Tongue (tissue), 2 donors: ENCODE data around the gene RPA1. TPM values are rescaled to one million over a fixed set of nuclear protein-coding genes. Genes with fewer than 3 reads are reported as not detected.
"Not testable (repeated sequence)": the region's sequence is repeated elsewhere in the genome, so short reads cannot be mapped to it uniquely, and the experiment has no call there.

Source experiments
- DNase-seq: peaks from one replicate; pipeline ENCODE4 v3.0.0-alpha.2; 2015
- total RNA-seq: library from RNA; depleted of rRNA; stranded (reverse); fragments of >200 nt; gene quantifications from one replicate; pipeline ENCODE4 v1.2.3, GENCODE V29; 2014

RPA1 gene
- total RNA-seq, result 40.5 TPM

DNA sequence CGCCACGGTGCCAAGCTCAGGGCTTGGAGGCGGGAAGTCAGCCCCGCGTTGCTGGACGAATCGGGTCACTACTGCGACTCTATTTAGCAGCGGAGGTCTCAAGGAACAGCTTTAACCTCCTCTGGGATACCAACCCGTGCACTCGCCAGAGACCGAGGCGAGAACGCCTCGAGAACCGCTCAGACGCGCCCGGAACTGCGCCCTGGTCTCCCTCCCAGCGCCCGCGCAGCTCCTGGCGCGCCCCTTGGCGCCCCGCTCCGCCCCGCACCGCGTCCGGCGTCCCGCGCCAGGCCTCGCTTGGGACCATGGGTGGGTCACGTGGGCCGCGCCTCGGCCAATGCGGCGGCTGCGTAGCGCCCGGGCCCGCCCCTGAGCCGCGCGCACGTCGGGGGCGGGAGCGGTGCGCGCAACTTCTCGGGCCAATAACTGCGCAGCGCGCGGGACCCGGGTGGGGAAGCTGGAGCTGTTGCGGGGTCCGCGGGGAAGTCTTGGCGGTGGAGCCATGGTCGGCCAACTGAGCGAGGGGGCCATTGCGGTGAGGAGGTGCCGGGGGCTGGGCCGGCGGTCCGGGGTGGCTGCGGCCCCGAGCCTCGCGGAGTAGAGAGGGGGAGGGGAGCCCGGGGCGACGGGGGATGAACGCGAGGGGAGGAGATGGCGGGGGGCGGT, at the start of gene RPA1, which contains the start of gene SMYD4:
Gene RPA1 (plus strand): TSS at position 414 of the 666 bp plus-strand sequence. CDS start 89 bp downstream, at position 503.
Gene SMYD4 (minus strand): TSS at position 311 of the 666 bp plus-strand sequence. CDS start 1,908 bp downstream, outside the sequence.
- DNase-seq, result peak; percentile 94

DNA sequence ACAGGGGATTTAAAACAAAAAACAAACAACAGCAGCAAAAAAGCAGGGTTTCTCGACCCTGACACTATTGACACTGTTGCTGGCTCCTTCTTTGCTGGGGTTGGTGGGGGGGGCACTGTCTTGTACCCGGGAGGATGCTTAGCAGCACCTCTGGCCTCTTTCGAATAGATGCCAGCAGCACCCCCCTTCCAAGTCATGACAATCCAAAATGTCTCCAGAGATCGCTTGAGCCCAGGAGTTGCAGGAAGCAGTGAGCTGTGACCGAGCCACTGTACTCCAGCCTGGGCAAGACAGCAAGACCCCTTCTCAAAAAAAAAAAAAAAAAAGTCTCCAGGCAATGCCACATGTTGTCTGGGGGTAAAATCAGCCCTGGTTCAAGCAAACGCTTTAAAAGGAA, 47.6 kb upstream of the RPA1 start:
- DNase-seq, result no peak

DNA sequence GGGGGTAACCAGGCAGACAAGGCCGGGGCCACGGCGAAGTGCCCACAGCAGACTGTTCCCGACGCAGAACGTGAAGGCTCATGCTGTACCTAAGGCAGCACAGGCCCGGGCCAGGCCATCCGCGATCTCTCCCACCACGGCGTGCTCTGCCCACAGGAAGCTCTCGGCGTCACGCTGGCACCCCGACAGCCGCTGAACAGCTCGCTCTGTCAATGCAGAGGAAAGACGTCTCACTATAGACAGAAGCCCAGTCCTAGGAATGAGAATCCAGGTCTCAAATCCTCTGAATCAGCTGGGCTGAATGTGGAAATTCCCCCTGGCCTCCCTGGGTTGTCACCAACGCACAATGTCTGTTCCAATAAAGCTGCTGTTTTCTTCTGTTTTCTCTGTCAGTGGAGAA, 46.5 kb upstream of the RPA1 start:
- no peak for DNase-seq

DNA sequence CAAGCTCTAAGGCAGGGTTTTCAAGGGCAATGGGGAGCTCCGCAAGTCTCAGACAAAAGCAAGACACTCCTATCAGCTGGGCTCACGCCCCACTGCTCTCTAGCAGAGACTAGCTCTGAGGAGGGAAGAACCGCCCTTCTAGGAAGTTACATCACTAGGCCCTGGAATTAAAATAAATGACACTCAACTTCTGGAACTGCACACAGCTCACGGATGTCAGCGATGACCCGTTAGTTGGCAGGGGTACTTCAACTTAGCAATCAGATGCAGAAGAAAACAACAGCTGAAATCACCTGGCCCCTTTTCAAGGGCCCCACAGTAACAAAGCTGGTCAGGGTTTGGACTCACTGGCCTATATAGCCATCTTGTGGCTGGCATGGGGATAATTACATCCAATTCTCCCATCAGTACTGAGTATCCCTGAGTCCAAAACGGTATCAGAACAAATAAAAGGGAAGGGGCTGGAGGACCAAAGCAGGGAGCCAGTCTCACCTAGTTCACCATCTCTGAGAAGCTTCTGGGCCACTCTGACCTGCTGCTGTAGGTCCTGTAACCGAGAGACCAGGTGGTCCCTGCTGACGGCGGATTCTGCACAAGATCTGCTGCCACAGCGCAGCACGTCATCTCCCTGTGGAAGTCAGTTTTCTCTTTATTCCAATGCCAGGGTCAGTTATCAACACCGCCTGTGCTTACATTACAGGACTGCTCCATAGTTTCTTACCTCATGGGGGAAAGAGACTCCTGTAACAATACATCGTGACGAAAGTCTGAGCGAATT, 45.8 kb upstream of the RPA1 start:
- DNase-seq, result peak; percentile 95

DNA sequence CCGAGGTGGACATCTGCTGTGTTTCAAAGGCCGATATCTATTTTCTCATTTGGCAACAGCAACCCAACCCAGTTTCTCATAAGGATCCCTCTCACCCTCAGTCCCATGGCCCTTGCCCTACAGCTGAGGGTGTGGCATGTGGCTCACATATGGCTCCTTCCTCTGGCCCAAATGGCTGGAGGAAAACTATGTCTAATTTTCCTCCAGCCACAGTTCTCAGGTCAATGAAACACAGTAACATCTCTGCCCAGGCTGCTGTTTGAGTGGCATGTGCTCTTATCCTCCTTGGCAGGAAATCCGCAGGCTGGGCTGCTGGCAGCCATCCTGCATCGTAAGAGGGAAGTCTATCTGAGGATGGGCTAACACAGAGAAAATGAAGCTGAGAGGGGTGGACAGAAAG, 43.9 kb upstream of the RPA1 start:
- no peak for DNase-seq

DNA sequence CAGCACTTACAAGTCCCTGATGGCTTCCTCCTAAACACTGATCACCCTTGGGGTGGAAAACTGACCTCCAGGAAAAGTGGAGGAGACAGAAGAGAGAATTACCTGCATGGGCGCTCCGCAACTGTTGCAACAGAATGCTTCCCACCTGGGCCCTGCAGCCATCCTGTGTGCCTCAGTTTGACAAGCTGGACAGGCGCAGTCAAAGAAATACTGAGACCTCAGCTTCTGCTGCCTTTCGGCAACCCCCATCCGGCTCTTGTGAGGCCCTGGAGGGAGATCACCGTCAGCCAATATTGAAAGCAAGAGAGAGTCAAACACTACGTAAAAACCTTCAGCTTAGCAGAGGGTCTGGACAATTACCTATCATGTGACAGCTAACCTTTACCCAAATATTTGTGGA, 43.1 kb upstream of the RPA1 start:
- no peak for DNase-seq

DNA sequence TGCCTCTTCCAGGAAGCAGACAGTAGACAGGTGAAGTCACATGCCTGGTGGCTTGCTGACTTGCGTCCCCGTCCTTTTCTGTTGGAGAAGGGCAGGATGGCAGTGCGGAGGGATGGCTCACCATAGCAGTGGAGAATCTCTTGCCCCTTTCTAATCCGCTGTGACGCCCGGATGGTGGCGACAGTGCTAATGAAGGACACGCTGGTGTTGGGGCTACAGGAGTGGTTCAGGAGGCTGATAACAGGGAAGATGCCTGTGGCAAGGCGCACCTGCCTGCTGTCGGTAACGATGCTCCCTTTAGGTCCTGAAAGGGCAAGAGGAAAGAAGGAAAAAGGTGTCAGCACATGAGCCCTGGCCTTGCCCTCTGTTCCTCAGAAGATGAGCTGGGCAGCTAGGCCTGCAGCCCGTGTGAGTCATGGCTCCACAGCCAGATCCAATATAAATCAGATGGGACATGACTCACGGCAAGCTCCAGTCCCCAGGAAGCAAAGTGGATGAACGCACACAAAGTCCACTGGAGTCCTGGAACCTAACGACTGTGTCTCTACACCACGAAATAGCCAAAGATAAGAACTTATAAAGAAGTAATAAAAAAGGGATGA, 42.4 kb upstream of the RPA1 start:
- no peak for DNase-seq

DNA sequence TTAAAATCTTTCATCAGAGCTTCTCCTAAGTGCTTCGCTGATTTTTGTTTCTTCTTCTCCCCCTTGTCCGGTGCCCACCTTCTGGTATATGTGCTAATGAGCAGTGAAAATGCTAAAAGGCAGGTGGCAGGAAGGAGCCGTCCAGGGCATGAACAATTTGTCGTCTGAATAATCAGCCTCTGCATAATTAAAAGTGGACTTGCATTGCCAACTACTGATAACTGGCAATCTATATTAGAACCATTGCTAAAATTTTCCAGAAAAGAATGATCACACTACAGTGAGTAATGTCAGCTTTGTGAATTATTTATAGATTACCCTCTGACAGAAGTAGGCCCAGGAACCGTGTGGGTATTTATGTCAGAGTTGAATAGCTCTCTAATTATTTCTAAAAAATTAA, 39.9 kb upstream of the RPA1 start:
- no peak for DNase-seq

DNA sequence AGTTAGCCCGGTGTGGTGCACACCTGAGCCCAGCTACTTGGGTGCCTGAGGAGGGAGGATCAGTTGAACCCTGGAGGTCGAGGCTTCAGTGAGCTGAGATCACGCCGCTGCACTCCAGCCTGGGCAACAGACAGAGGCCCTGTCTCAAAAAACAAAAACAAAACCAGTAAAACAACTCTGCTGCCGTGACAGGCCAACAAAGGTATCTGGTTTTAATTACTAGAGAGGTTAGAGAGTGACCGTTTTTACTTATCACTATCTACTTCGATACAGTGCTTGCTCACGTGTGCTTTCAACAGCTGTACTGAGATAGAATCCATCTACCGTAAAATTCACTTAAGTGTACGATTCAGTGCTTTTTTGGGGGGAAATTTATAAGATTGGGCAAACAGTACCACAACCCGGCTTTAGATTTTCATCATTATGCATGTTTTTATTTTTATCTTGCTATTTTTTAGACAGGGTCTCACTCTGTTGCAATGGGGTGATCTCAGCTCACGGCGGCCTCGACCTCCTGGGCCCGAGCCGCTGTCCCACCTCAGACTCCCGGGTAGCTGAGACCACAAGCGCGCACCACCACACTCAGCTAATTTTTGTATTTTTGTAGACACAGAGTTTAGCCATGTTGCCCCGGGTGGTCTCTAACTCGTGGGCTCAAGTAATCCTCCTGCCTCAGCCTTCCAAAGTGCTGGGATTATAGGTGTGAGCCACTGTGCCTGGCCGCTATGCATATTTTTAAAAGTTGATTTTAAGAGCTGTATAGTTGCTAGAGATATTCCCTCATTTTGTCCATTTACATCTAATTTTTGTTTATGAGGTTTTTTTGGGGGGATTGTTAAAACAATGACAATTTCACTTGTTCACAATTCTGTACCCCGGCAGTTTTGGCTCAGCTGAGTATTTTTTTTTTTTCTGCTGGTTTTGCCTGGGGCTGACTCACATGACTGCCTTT, 37.0 kb upstream of the RPA1 start:
- DNase-seq, result no peak

DNA sequence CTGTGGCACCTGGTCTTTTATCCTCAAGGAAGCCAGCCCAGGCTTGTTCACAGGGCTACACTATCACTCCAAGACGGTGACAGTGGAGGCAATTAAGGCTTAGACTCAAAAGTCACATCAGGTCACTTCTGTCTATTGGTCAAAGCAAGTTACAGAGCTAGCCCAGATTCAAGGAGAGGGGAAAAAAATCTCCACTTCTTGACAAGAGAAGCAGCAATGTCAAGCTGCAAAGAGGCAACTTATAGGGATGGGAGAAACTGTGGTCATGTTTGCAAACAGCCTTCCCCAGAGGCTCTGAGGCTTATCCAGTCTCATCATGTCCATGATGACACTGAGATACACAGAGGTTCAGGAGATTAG, 36.4 kb upstream of the RPA1 start:
- DNase-seq, result no peak

DNA sequence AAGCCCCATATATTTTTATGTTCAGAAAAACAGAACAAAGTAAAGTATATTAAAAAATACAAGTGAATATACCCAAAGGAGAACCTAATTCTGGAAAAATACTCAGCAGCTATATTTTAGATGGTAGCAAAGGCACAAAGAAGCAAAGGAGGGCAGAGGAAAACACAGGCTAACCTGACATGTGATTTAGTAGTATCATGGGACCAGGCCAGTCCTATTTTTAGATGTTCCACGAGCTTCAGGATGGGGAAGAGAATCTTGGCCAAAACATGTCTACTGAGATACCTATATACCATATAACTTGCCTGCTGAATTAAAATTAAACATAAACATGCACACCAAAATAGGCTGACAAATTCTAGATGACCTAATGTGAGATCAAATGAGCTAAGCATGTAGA, 33.0 kb upstream of the RPA1 start:
- DNase-seq, result peak; percentile 41

DNA sequence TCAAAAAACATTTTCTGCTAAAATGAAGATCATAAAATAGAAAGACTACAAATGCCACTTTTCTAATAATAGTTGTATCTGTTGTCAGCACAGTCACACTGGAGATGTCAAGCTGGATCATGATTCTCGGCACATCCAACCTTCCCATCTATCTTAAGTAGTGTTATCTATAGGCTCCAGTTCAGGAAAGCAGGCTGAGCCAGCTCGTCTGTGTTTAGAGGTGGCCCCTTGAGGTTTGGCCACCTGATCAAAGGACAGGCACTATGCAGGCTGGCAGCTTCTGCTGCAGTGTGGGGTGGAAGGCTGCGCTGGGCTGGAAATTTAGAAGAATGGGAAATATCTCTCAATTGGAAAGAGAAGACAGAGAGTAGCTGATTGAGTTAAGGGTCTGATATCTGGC, 32.5 kb upstream of the RPA1 start:
- DNase-seq, result no peak

DNA sequence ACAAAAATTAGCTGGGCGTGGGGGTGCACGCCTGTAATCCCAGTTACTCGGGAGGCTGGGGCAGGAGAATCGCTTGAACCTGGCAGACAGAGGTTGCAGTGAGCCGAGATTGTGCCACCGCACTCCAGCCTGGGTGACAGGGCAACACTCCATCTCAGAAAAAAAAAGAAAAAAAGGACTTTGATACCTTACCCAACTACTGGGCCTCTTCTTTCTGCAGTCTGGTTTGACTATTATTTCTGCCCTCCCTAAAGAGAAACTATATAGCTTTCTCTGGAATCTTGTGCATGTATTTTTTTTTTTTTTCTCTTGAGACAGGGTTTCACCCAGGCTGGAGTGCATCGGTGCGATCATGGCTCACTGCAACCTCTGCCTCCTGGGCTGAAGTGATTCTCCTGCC, 32.0 kb upstream of the RPA1 start:
- not testable (repeated sequence) for DNase-seq

DNA sequence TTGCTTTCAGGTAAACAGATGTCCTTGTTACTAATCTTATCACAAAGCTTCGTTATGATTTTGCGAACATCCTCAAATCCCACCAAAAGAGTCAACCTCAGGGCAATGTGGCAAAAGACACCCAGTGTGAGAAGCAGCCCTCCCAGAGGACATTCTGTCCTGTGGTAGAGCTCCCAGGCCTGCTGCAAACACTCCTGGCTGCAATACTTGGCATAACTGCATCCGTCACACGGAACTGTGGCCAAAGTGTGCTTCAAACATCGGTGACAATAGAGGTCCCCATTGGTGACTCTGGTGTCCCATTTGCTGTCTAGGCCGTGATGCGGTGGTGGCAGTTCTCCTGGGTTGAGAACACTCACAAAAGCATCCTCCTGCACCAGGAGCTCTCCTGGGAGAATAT, 29.6 kb upstream of the RPA1 start:
- DNase-seq, result no peak

DNA sequence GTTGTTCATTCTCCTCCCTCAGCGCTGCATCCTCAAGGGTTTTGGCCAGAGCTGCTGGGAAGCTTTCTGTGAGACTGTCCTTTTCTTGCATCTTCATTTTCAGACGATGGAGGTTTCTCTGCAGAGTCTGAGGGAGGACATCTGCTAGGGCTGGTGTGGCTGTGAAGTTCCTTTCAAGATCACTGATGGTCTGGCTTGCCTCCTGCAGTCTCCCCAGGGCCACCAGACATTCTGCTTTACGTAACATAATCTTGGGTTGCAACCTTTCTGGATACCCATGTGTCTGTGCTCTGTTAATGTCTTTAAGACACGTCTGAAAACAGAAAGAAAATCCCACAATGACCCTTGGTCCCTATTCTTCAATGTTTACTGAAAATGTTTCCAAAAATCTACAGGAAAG, 29.1 kb upstream of the RPA1 start:
- DNase-seq, result no peak

DNA sequence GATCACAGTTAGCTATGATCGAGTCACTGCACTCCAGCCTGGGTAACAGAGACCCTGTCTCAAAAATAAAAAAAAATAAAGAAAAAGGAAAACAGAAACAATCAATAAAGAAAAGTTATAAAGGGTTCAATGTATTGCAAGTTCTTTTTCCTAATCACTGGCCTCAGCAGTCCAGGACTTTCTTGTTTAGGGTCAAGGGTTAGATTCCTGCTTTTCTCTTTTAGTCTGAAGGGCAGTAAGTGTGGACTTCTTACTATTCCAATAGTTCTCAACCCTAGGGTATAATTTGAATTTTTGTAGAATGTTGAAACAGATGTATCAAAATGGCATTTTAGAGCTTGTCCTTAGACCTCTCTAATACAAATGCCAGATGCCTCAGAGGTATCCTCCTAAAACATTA, 27.4 kb upstream of the RPA1 start:
- no peak for DNase-seq

DNA sequence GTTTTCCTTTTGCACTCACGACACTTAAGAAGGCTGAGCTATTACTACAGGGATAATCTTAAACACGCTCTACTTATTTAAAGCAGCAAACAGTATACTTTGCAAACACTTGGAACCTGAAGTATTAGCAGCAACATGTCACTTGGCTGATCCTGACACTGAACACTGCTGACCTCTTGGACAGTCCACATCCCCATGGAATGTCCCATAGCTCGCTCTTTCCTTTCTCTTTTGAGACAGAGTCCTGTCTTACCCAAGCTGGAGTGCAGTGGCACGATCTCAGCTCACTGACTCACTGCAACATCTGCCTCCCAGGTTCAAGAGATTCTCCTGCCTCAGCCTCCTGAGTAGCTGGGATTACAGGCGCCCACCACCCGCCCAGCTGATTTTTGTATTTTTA, 26.5 kb upstream of the RPA1 start:
- no peak for DNase-seq

DNA sequence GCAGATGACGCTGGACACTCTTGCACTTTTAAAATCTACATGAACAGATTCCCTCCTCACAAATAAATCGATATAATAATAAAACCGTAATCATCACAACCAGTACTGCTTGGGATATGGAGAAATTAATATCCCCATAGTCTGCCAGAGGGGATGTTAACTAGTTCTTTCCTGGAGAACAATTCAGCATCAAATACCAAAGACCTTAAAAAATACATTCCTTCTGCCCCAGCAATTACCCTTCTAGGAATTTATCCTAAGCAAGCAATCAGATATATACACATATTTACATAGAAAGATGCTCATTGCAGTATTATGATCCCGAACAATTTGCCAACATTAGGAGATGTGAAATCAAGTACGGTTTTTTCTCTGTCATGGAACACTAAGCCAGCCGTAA, 21.9 kb upstream of the RPA1 start:
- DNase-seq, result no peak

DNA sequence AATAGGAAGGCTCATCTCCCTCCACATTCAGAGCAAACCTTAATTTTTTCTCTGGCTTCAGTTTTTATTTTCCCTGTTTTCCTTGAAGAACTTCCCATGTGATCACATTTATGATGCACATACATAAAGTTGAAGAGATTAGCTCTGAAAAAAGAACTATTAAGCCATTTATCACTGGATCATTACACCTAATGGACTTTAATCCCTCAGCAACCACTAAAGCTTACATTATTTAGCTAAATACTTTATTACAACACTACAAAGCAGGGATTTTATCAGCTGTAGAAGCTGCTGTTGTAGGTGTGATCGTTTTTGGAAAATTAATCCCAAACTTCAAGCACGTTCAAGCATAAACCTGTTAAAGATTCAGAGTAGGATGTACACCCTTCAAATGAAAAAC, 21.2 kb upstream of the RPA1 start:
- DNase-seq, result no peak

DNA sequence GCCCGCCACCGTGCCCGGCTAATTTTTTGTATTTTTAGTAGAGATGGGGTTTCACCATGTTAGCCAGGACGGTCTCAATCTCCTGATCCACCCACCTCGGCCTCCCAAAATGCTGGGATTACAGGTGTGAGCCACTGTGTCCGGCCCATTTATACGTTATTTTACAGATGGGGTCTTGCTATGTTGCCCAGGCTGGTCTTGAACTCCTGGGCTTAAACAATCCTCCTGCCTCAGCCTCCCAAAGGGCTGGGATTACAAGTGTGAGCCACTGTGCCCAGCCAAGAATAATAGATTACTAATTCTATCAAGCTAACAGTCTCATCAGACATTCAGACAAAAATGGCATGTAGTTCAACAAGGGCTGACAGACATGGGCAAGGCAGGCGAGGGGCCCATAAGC, 20.0 kb upstream of the RPA1 start:
- DNase-seq, result not testable (repeated sequence)

DNA sequence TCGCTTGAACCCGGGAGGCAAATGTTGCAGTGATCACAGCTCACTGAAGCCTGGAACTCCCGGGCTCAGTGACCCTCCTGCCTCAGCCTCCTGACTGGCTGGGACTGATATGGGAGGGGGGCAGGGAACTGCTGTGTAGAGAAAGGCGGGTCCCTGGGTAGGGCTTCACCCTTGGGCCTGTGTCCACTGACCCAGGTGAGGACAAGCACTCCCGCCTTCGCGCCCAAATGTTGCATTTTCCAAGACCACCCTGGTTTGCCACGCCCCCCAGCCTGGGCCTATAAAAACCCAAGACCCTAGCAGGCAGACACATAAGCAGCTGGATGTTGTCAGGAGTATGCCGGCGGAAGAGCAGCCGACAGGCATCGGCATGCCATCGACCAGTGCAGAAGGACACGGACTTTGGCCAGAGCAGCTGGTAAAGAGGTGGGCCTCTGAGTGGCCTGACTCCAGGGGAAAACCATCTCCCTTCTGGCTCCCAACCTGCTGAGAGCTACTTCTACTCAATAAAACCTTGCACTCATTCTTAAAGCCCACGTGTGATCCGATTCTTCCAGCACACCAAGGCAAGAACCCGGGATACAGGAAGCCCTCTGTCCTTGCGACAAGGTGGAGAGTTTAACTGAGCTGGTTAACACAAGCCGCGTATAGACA, 19.2 kb upstream of the RPA1 start:
- no peak for DNase-seq

DNA sequence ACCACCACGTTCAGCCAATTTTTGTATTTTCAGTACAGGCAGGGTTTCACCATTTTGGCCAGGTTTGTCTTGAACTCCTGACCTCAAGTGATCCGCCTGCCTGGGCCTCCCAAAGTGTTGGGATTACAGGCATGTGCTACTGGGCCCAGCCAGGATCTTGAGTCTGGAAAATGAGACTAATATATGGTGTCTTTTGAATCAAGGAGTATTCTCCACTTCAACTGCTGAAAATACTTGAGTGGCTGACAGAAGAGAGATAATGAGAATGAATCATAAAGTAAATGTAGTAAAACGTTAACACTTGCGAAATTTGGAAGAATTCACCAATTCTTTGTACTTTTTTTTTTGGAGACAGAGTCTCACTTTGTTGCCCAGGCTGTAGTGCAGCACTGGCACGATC, 16.7 kb upstream of the RPA1 start:
- no peak for DNase-seq
